ENCODE results near the gene CABLES1. TPM values are rescaled to one million over a fixed set of nuclear protein-coding genes. Genes with fewer than 3 reads are reported as not detected.

CABLES1 gene
- total and polyA plus RNA-seq, 2 donors from 2014 or later, result 7.6 to 40.5 TPM

DNA sequence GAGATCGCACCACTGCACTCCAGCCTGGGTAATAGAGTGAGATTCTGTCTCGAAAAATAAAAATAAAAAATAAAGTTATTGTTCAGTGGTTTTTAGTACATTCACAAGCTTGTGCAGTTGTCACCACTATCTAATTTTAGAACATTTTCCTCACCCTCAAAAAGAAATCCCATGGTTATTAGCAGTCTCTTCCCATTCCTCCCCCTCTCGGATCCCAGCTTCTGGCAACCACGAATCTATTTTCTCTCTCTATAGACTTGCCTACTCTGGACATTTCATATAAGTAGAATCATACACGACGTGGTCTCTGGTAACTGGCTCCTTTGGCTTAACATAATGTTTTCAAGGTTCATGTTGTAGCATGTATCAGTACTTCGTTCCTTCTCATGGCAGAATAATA is 38.6 kb downstream of the CABLES1 start:
- TF ChIP-seq, protein P1, sequence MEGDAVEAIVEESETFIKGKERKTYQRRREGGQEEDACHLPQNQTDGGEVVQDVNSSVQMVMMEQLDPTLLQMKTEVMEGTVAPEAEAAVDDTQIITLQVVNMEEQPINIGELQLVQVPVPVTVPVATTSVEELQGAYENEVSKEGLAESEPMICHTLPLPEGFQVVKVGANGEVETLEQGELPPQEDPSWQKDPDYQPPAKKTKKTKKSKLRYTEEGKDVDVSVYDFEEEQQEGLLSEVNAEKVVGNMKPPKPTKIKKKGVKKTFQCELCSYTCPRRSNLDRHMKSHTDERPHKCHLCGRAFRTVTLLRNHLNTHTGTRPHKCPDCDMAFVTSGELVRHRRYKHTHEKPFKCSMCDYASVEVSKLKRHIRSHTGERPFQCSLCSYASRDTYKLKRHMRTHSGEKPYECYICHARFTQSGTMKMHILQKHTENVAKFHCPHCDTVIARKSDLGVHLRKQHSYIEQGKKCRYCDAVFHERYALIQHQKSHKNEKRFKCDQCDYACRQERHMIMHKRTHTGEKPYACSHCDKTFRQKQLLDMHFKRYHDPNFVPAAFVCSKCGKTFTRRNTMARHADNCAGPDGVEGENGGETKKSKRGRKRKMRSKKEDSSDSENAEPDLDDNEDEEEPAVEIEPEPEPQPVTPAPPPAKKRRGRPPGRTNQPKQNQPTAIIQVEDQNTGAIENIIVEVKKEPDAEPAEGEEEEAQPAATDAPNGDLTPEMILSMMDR (IDR thresholded peaks at IDR 0.05; ENCODE audit: borderline replicate concordance, extremely low read depth, insufficient read depth), result no peak
- Histone ChIP-seq H3K27me3 (ENCODE audit: control insufficient read depth, insufficient read depth, low read length) (no peaks in the 10 kb centered on the region), H3K9ac (ENCODE audit: low read length in 3 of 3) (no peak overlapping the region), H3K9me3 (ENCODE audit: control insufficient read depth in 2 of 3, insufficient read depth in 1 of 3, low read length in 3 of 3) (no peaks in the 10 kb centered on the region), H3K4me1 (ENCODE audit: control insufficient read depth in 2 of 3, insufficient read depth in 2 of 3, low read depth in 1 of 3, low read length in 3 of 3) (peaks cover 0 to 5% (median 0%) of the 10 kb centered on the region in 3 donors), H3K27ac (ENCODE audit: low read depth in 2 of 2, low read length in 2 of 2) (no peak overlapping the region), H3K4me3 (ENCODE audit: low read length in 3 of 3) (no peak overlapping the region), H3K36me3 (ENCODE audit: control insufficient read depth in 2 of 3, insufficient read depth in 3 of 3, low read length in 3 of 3) (no peaks in the 10 kb centered on the region)
- FAIRE-seq, result no peak
- DNase-seq, result no peak
- intact Hi-C loops (cut with DNase I), result no loop called here

DNA sequence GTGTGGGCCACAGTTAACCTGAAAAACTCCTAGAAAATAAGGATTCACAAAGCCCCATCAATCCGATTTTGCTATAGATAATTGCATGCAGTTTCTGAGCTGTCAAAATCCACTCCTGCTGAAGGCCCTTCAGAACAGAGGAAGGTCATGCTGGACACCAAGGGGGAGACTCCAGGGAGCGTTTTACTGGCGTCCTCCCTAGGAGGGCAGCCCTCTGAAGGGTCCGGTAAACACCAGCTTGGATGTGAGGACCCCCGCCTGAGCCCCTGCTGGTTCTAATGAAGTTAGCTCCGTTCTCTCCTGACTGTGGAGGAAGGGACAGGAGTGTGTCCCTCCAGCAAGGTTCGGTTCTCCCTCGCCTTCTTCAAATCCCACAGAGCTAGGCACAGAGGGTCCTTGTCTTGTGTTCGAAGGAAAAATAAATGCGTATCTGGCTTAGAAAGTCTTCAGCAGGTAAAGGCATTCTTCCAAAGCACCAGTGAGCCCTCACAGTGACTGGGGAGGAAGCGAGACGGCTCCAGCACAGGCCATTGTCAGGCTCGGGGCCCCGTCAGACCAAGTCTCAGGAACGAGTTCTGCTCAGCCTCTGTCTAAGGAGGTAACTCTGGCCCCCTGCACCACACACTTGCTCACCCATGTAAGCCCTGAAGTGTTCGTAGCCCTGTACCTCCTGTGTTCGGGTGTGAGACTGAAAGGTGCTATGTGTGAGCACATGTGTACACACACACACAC is 41.6 kb downstream of the CABLES1 start:
- no peak overlapping the region for H3K27ac ChIP-seq (ENCODE audit: low read depth in 2 of 2, low read length in 2 of 2)
- H3K9ac ChIP-seq (ENCODE audit: low read length in 3 of 3), result no peak overlapping the region
- DNase-seq (no peak), FAIRE-seq (no peak)
- peaks cover 0 to 3% (median 2%) of the 10 kb centered on the region in 3 donors for H3K4me1 ChIP-seq (ENCODE audit: control insufficient read depth in 2 of 3, insufficient read depth in 2 of 3, low read depth in 1 of 3, low read length in 3 of 3)
- intact Hi-C loops (cut with DNase I), result no loop called here
- TF ChIP-seq, protein P1 (IDR thresholded peaks at IDR 0.05; ENCODE audit: borderline replicate concordance, extremely low read depth, insufficient read depth), result no peak
- H3K36me3 ChIP-seq (ENCODE audit: control insufficient read depth in 2 of 3, insufficient read depth in 3 of 3, low read length in 3 of 3), result no peaks in the 10 kb centered on the region
- no peaks in the 10 kb centered on the region for H3K9me3 ChIP-seq (ENCODE audit: control insufficient read depth in 2 of 3, insufficient read depth in 1 of 3, low read length in 3 of 3)
- H3K4me3 ChIP-seq (ENCODE audit: low read length in 3 of 3), result no peak overlapping the region
- no peaks in the 10 kb centered on the region for H3K27me3 ChIP-seq (ENCODE audit: control insufficient read depth, insufficient read depth, low read length)

DNA sequence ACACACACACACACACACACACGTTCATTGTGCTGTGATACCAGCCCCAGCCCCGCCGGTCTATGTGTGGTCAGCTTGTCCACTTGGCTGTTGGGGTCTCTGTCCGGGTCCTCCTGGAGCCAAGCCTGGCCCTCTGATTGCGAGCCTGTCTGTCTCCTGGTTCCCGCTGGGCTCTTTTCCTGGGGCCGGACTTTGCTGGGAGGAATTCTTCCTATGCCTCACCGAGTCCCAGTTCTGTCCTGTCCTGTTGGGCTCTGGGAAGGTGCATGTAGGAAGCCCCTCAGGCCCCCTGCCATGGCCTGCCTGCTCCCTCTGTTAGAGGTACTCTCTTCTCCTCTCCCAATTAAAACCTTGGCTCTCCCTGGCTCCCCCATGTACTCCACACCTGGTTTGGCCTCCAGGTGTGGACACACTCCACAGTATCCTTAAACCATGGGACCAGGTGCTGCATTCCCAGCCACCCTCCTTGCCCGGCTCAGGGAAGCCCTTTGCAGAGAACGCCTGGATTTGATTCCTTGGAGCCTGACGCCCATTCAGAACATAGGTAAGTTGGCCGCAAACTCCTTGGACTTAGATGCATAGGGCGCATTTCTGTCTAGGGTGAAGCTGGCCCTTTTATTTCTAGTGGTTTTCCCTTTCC is 42.3 kb downstream of the CABLES1 start:
- Histone ChIP-seq H3K27me3 (ENCODE audit: control insufficient read depth, insufficient read depth, low read length) (no peaks in the 10 kb centered on the region), H3K36me3 (ENCODE audit: control insufficient read depth in 2 of 3, insufficient read depth in 3 of 3, low read length in 3 of 3) (no peaks in the 10 kb centered on the region), H3K4me3 (ENCODE audit: low read length in 3 of 3) (no peak overlapping the region), H3K4me1 (ENCODE audit: control insufficient read depth in 2 of 3, insufficient read depth in 2 of 3, low read depth in 1 of 3, low read length in 3 of 3) (peaks cover 0 to 5% (median 2%) of the 10 kb centered on the region in 3 donors), H3K9me3 (ENCODE audit: control insufficient read depth in 2 of 3, insufficient read depth in 1 of 3, low read length in 3 of 3) (no peaks in the 10 kb centered on the region), H3K9ac (ENCODE audit: low read length in 3 of 3) (no peak overlapping the region), H3K27ac (ENCODE audit: low read depth in 2 of 2, low read length in 2 of 2) (no peak overlapping the region)
- DNase-seq, result no peak
- no peak for FAIRE-seq
- TF ChIP-seq, protein P1 (IDR thresholded peaks at IDR 0.05; ENCODE audit: borderline replicate concordance, extremely low read depth, insufficient read depth), result no peak
- intact Hi-C loops (cut with DNase I), result no loop called here

Measured in kidney (tissue), 14 donors.